Activated naive CD4-positive, alpha-beta T cell treated with anti-CD3 and anti-CD28 coated beads, Interleukin-2, amount 50 U/mL, for 72 hours (primary cell): ENCODE measurements around the gene MTLN. TPM values are rescaled to one million over a fixed set of nuclear protein-coding genes. Genes with fewer than 3 reads are reported as not detected.

ENCODE experiments used
- total RNA-seq, 2 donors: library from RNA; stranded (reverse); gene quantifications; one replicate each; pipeline ENCODE4 v1.2.3, GENCODE V29; 2022

MTLN gene
- total RNA-seq, 2 donors from 2014 or later = 43.9 to 61.3 TPM

Other genes starting within 250 kb of the MTLN start
- gene MALL, start 96.7 kb downstream of the MTLN start, total RNA-seq = not detected
- gene NPHP1, start 7.5 kb downstream of the MTLN start, total RNA-seq = 1 to 10 TPM; 1.3 to 1.8 TPM